MCF 10A (cell line): ENCODE results near the gene RAB12. TPM values are rescaled to one million over a fixed set of nuclear protein-coding genes. Genes with fewer than 3 reads are reported as not detected.
A peak's percentile ranks its signal among the peaks of the same experiment; 100 is the strongest.

Source experiments
- BruUV-seq: library from RNA; stranded (reverse); fragments of 400-500 nt; replicated peaks from 2 replicates; lab custom pipeline; 2021; lab: Mats Ljungman, UMichigan
- CTCF ChIA-PET: fragments of 300-600 bp; sonication (Branson Sonifier 250); formaldehyde crosslinking; extraction: SDS; loops from one replicate; lab custom pipeline; 2021; ENCODE audit warnings: antibody characterized with exemption, inconsistent platforms; lab: Yijun Ruan, JAX
- POLR2A ChIA-PET: fragments of 300-600, 350-650 bp; sonication (Branson Sonifier 250); formaldehyde crosslinking; extraction: SDS; loops from one replicate; lab custom pipeline; 2020; ENCODE audit warnings: antibody characterized with exemption, inconsistent platforms; lab: Yijun Ruan, JAX
- DNase-seq: peaks from one replicate; pipeline ENCODE4 v3.0.0-alpha.2; 2018; ENCODE audit not compliant: unreplicated experiment
- H3K27ac Mint-ChIP-seq: one replicate; pipeline ENCODE4 v1.8.0; 2022; ENCODE audit warnings: mild to moderate bottlenecking, low read depth, mixed read lengths; ENCODE audit not compliant: unreplicated experiment
- H3K27me3 Mint-ChIP-seq: one replicate; pipeline ENCODE4 v1.8.0; 2022; ENCODE audit warnings: mixed read lengths; ENCODE audit not compliant: insufficient read depth, unreplicated experiment
- H3K36me3 Mint-ChIP-seq: one replicate; pipeline ENCODE4 v1.8.0; 2022; ENCODE audit warnings: mild to moderate bottlenecking, moderate library complexity, mixed read lengths; ENCODE audit not compliant: insufficient read depth, unreplicated experiment
- H3K4me1 Mint-ChIP-seq: one replicate; pipeline ENCODE4 v1.8.0; 2022; ENCODE audit warnings: mixed read lengths; ENCODE audit not compliant: insufficient read depth, unreplicated experiment
- H3K4me3 Mint-ChIP-seq: one replicate; pipeline ENCODE4 v1.8.0; 2022; ENCODE audit warnings: mild to moderate bottlenecking, moderate library complexity, mixed read lengths; ENCODE audit not compliant: unreplicated experiment
- H3K9me3 Mint-ChIP-seq: one replicate; pipeline ENCODE4 v1.8.0; 2022; ENCODE audit warnings: mixed read lengths; ENCODE audit not compliant: unreplicated experiment
- CTCF ChIP-seq: fragments of 200-600 bp; IDR thresholded peaks from one replicate; pipeline ENCODE4 v1.8.0; 2022; ENCODE audit warnings: antibody characterized with exemption, mild to moderate bottlenecking; ENCODE audit not compliant: unreplicated experiment
- intact Hi-C: fragments of 100-400 bp; cut with micrococcal nuclease; formaldehyde crosslinking; loops from 2 replicates; pipeline ENCODE4 v1.14.1; 2022
- total RNA-seq: library from RNA; stranded (reverse); gene quantifications from 2 replicates; pipeline ENCODE4 v1.2.3, GENCODE V29; 2022

RAB12 gene
- total RNA-seq, 1 experiment from 2014 or later, result 27.8 TPM

GRCh38 chr18:8623549-8624106, 14.4 kb downstream of the RAB12 start:
- Mint-ChIP-seq H3K4me1 (peaks cover 7% of the 10 kb centered on the region), H3K4me3 (no peak overlapping the region), H3K9me3 (no peaks in the 10 kb centered on the region), H3K36me3 (peaks cover 30% of the 10 kb centered on the region), H3K27me3 (no peaks in the 10 kb centered on the region), H3K27ac (no peak overlapping the region)
- CTCF ChIA-PET, result interaction anchor here (1.9 kb wide), 1 partner anchor 359 kb away, joined by 8 read pairs; no protein-coding TSS in a partner anchor
- POLR2A ChIA-PET, result interaction anchor here (0.6 to 2.6 kb wide), 4 partner anchors 11 to 73 kb away, joined by 3 to 12 read pairs (median 3); partner anchors contain the start of gene RAB12
- peak; percentile 20 for DNase-seq
- intact Hi-C loops, result no loop called here
- TF ChIP-seq CTCF, result no peak
- no TSS peak for BruUV-seq

GRCh38 chr18:8625461-8626092, 16.3 kb downstream of the RAB12 start:
- POLR2A ChIA-PET, result interaction anchor here (0.6 to 1.3 kb wide), 4 partner anchors 9 to 958 kb away, joined by 3 to 4 read pairs (median 4); no protein-coding TSS in a partner anchor
- TF ChIP-seq CTCF, result no peak
- peaks cover 30% of the 10 kb centered on the region for H3K36me3 Mint-ChIP-seq
- no peaks in the 10 kb centered on the region for H3K9me3 Mint-ChIP-seq
- CTCF ChIA-PET, result interaction anchor here (0.7 to 1.9 kb wide), 4 partner anchors 358 to 1404 kb away, joined by 3 to 8 read pairs (median 4); no protein-coding TSS in a partner anchor
- no peak for DNase-seq
- no peaks in the 10 kb centered on the region for H3K27me3 Mint-ChIP-seq
- no peak overlapping the region for H3K27ac Mint-ChIP-seq
- peaks cover 7% of the 10 kb centered on the region for H3K4me1 Mint-ChIP-seq
- no peak overlapping the region for H3K4me3 Mint-ChIP-seq
- no TSS peak for BruUV-seq
- intact Hi-C loops, result no loop called here

- Mint-ChIP-seq H3K27ac (no peak overlapping the region), H3K9me3 (no peaks in the 10 kb centered on the region), H3K4me1 (peaks cover 7% of the 10 kb centered on the region), H3K36me3 (peaks cover 38% of the 10 kb centered on the region), H3K27me3 (no peaks in the 10 kb centered on the region), H3K4me3 (no peak overlapping the region)
- CTCF ChIA-PET, result no interaction called here
- intact Hi-C loops, result no loop called here
- BruUV-seq, result no TSS peak
- POLR2A ChIA-PET, result interaction anchor here (0.7 to 1.3 kb wide), 3 partner anchors 8 to 25 kb away, joined by 3 to 4 read pairs (median 3); no protein-coding TSS in a partner anchor
- DNase-seq, result no peak
- TF ChIP-seq CTCF, result no peak
Observed at GRCh38 chr18:8626414-8627106, 17.3 kb downstream of the RAB12 start.

- CTCF ChIA-PET, result interaction anchor here (0.5 to 0.7 kb wide), 2 partner anchors 40 to 801 kb away, joined by 3 read pairs; no protein-coding TSS in a partner anchor
- POLR2A ChIA-PET, result no interaction called here
- TF ChIP-seq CTCF, result no peak
- no peaks in the 10 kb centered on the region for H3K9me3 Mint-ChIP-seq
- no peak overlapping the region for H3K4me3 Mint-ChIP-seq
- no TSS peak for BruUV-seq
- H3K36me3 Mint-ChIP-seq, result peaks cover 41% of the 10 kb centered on the region
- no peak for DNase-seq
- intact Hi-C loops, result no loop called here
- H3K27ac Mint-ChIP-seq, result no peak overlapping the region
- peaks cover 7% of the 10 kb centered on the region for H3K4me1 Mint-ChIP-seq
- no peaks in the 10 kb centered on the region for H3K27me3 Mint-ChIP-seq
Observed at GRCh38 chr18:8627107-8627472, 17.9 kb downstream of the RAB12 start.
